ENCODE measurements around the gene RELA.

The RELA gene

GRCh38 chr11:65658174-65659021, 4.3 kb downstream of the RELA start:
- Histone ChIP-seq H3K36me3 (ENCODE audit: insufficient read depth, low read length) (peaks cover 27% of the 10 kb centered on the region), H3K4me1 (ENCODE audit: insufficient read depth, low read length) (peaks cover 4% of the 10 kb centered on the region), H3K9ac (ENCODE audit: low read depth, low read length) (no peak overlapping the region), H3K9me3 (ENCODE audit: control insufficient read depth, insufficient read depth, low read length) (no peaks in the 10 kb centered on the region)

GRCh38 chr11:65657426-65657825, 5.3 kb downstream of the RELA start:
- Histone ChIP-seq H3K36me3 (ENCODE audit: insufficient read depth, low read length) (peaks cover 27% of the 10 kb centered on the region), H3K9ac (ENCODE audit: low read depth, low read length) (no peak overlapping the region), H3K4me1 (ENCODE audit: insufficient read depth, low read length) (peaks cover 7% of the 10 kb centered on the region), H3K9me3 (ENCODE audit: control insufficient read depth, insufficient read depth, low read length) (no peaks in the 10 kb centered on the region)

- Histone ChIP-seq H3K36me3 (ENCODE audit: insufficient read depth, low read length) (peaks cover 22% of the 10 kb centered on the region), H3K9ac (ENCODE audit: low read depth, low read length) (no peak overlapping the region), H3K9me3 (ENCODE audit: control insufficient read depth, insufficient read depth, low read length) (no peaks in the 10 kb centered on the region), H3K4me1 (ENCODE audit: insufficient read depth, low read length) (peaks cover 11% of the 10 kb centered on the region)
Measured at GRCh38 chr11:65655570-65656332, 7.0 kb downstream of the RELA start.

GRCh38 chr11:65654375-65655349, 8.1 kb downstream of the RELA start:
- H3K36me3 ChIP-seq (ENCODE audit: insufficient read depth, low read length): peaks cover 22% of the 10 kb centered on the region

GRCh38 chr11:65653229-65654225, 9.2 kb downstream of the RELA start:
- peaks cover 11% of the 10 kb centered on the region for H3K4me1 ChIP-seq (ENCODE audit: insufficient read depth, low read length)
- H3K9me3 ChIP-seq (ENCODE audit: control insufficient read depth, insufficient read depth, low read length): no peaks in the 10 kb centered on the region
- H3K9ac ChIP-seq (ENCODE audit: low read depth, low read length): peak overlapping the region; percentile 76
- H3K36me3 ChIP-seq (ENCODE audit: insufficient read depth, low read length): peaks cover 16% of the 10 kb centered on the region; the same call in 1 of the 2 replicates

More at GRCh38 chr11:65654375-65655349, 8.1 kb downstream of the RELA start:
- no peaks in the 10 kb centered on the region for H3K9me3 ChIP-seq (ENCODE audit: control insufficient read depth, insufficient read depth, low read length)
- no peak overlapping the region for H3K9ac ChIP-seq (ENCODE audit: low read depth, low read length)
- H3K4me1 ChIP-seq (ENCODE audit: insufficient read depth, low read length): peaks cover 11% of the 10 kb centered on the region

- peak overlapping the region; percentile 76 for H3K9ac ChIP-seq (ENCODE audit: low read depth, low read length)
- peaks cover 11% of the 10 kb centered on the region for H3K4me1 ChIP-seq (ENCODE audit: insufficient read depth, low read length)
- no peaks in the 10 kb centered on the region for H3K9me3 ChIP-seq (ENCODE audit: control insufficient read depth, insufficient read depth, low read length)
- peaks cover 7% of the 10 kb centered on the region; the same call in 1 of the 2 replicates for H3K36me3 ChIP-seq (ENCODE audit: insufficient read depth, low read length)
Measured at GRCh38 chr11:65652511-65653228, 10.0 kb downstream of the RELA start.

- Histone ChIP-seq H3K9ac (ENCODE audit: low read depth, low read length) (peak overlapping the region; percentile 76), H3K36me3 (ENCODE audit: insufficient read depth, low read length) (no peaks in the 10 kb centered on the region; the same call in 1 of the 2 replicates), H3K4me1 (ENCODE audit: insufficient read depth, low read length) (peaks cover 11% of the 10 kb centered on the region), H3K9me3 (ENCODE audit: control insufficient read depth, insufficient read depth, low read length) (no peaks in the 10 kb centered on the region)
Measured at GRCh38 chr11:65651589-65652510, 10.9 kb downstream of the RELA start.

- no peaks in the 10 kb centered on the region for H3K9me3 ChIP-seq (ENCODE audit: control insufficient read depth, insufficient read depth, low read length)
- no peaks in the 10 kb centered on the region; the same call in 1 of the 2 replicates for H3K36me3 ChIP-seq (ENCODE audit: insufficient read depth, low read length)
- no peak overlapping the region for H3K9ac ChIP-seq (ENCODE audit: low read depth, low read length)
- H3K4me1 ChIP-seq (ENCODE audit: insufficient read depth, low read length): peaks cover 11% of the 10 kb centered on the region
Measured at GRCh38 chr11:65651339-65651588, 11.5 kb downstream of the RELA start.

- no peak overlapping the region for H3K9ac ChIP-seq (ENCODE audit: low read depth, low read length)
- no peaks in the 10 kb centered on the region for H3K9me3 ChIP-seq (ENCODE audit: control insufficient read depth, insufficient read depth, low read length)
- H3K36me3 ChIP-seq (ENCODE audit: insufficient read depth, low read length): no peaks in the 10 kb centered on the region; the same call in 1 of the 2 replicates
- peaks cover 11% of the 10 kb centered on the region for H3K4me1 ChIP-seq (ENCODE audit: insufficient read depth, low read length)
Measured at GRCh38 chr11:65650547-65651338, 12.0 kb downstream of the RELA start.

GRCh38 chr11:65649656-65650546, 12.8 kb downstream of the RELA start:
- H3K9me3 ChIP-seq (ENCODE audit: control insufficient read depth, insufficient read depth, low read length): no peaks in the 10 kb centered on the region
- H3K36me3 ChIP-seq (ENCODE audit: insufficient read depth, low read length): no peaks in the 10 kb centered on the region; the same call in 1 of the 2 replicates
- no peak overlapping the region for H3K9ac ChIP-seq (ENCODE audit: low read depth, low read length)
- peaks cover 11% of the 10 kb centered on the region for H3K4me1 ChIP-seq (ENCODE audit: insufficient read depth, low read length)

Measured in ES-I3 (cell line).